Lower leg skin (tissue), 3 donors: Measurements from ENCODE around the gene RAB1B.

Source experiments
- CTCF ChIP-seq, 3 donors: fragments of 450-650 bp; IDR thresholded peaks; one replicate each; pipeline ENCODE4 v1.5.1; 2016; ENCODE audit warnings: antibody characterized with exemption in 3 of 3, mild to moderate bottlenecking in 3 of 3, moderate library complexity in 2 of 3
- POLR2A ChIP-seq, 2 donors: fragments of 450-650 bp; IDR thresholded peaks; one replicate each; pipeline ENCODE4 v1.6.1; 2016 to 2017; ENCODE audit warnings: antibody characterized with exemption in 2 of 2, mild to moderate bottlenecking in 1 of 2, moderate library complexity in 1 of 2

GRCh38 chr11:66239998-66240780 is 28.2 kb upstream of the RAB1B start:
- no peak for TF ChIP-seq CTCF (IDR thresholded peaks at IDR 0.05)
- no peak for TF ChIP-seq POLR2A (IDR thresholded peaks at IDR 0.05)
